Activated CD8-positive, alpha-beta T cell treated with anti-CD3 and anti-CD28 coated beads for 36 hours (primary cell): ENCODE results near the gene ZFR. TPM values are rescaled to one million over a fixed set of nuclear protein-coding genes. Genes with fewer than 3 reads are reported as not detected.
"Not testable (repeated sequence)": the region's sequence is repeated elsewhere in the genome, so short reads cannot be mapped to it uniquely, and the experiment has no call there.

Experiments
- ATAC-seq: fragments of 200-7000 bp; cut with Tn5 transposase; one replicate; pipeline ENCODE4 v1.10.0; 2021; ENCODE audit warnings: mild to moderate bottlenecking, moderate library complexity
- CTCF ChIA-PET: fragments of 350-600 bp; sonication (Branson Sonifier 250); formaldehyde crosslinking; loops from one replicate; lab custom pipeline; 2021; ENCODE audit warnings: antibody characterized with exemption; lab: Charles Lee
- POLR2A ChIA-PET: fragments of 350-600 bp; sonication (Branson Sonifier 250); formaldehyde crosslinking; loops from one replicate; lab custom pipeline; 2021; ENCODE audit warnings: antibody characterized with exemption; lab: Charles Lee
- DNase-seq: peaks from one replicate; pipeline ENCODE4 v3.0.0-alpha.2; 2020
- H3K27ac Mint-ChIP-seq: one replicate; pipeline ENCODE4 v1.8.0; 2021; ENCODE audit warnings: mild to moderate bottlenecking, mixed read lengths
- H3K27me3 Mint-ChIP-seq: one replicate; pipeline ENCODE4 v1.8.0; 2021; ENCODE audit warnings: mixed read lengths
- H3K36me3 Mint-ChIP-seq: one replicate; pipeline ENCODE4 v1.8.0; 2021; ENCODE audit warnings: low read depth, mixed read lengths
- H3K4me1 Mint-ChIP-seq: one replicate; pipeline ENCODE4 v1.8.0; 2021; ENCODE audit warnings: low read depth, mixed read lengths
- H3K4me3 Mint-ChIP-seq: one replicate; pipeline ENCODE4 v1.8.0; 2021; ENCODE audit warnings: mild to moderate bottlenecking, moderate library complexity, mixed read lengths
- H3K9me3 Mint-ChIP-seq: one replicate; pipeline ENCODE4 v1.8.0; 2021; ENCODE audit warnings: mixed read lengths
- CTCF ChIP-seq: fragments of 200-600 bp; IDR thresholded peaks from one replicate; pipeline ENCODE4 v1.8.0; 2022; ENCODE audit warnings: antibody characterized with exemption, mild to moderate bottlenecking
- intact Hi-C: fragments of 100-400 bp; cut with micrococcal nuclease; formaldehyde crosslinking; loops from one replicate; pipeline ENCODE4 v1.10.0; 2022
- total RNA-seq, 2 experiments: library from RNA; stranded (reverse); gene quantifications; one replicate each; pipeline ENCODE4 v1.2.3, GENCODE V29; 2021

Gene ZFR
- total RNA-seq, 2 experiments from 2014 or later, result 56.8 to 59.2 TPM

GRCh38 chr5:32322882-32323281, 121.7 kb downstream of the ZFR start:
- peaks cover 7% of the 10 kb centered on the region for H3K9me3 Mint-ChIP-seq
- H3K27me3 Mint-ChIP-seq, result no peaks in the 10 kb centered on the region
- intact Hi-C loops, result no loop called here
- ChIA-PET POLR2A (no interaction called here), CTCF (interaction anchor here (1.7 kb wide), 1 partner anchor 91 kb away, joined by 6 read pairs; no protein-coding TSS in a partner anchor)
- H3K27ac Mint-ChIP-seq, result no peak overlapping the region
- DNase-seq (no peak), ATAC-seq (no peak)
- TF ChIP-seq CTCF, result no peak
- peaks cover 1% of the 10 kb centered on the region for H3K36me3 Mint-ChIP-seq
- peaks cover 4% of the 10 kb centered on the region for H3K4me1 Mint-ChIP-seq
- H3K4me3 Mint-ChIP-seq, result no peak overlapping the region

GRCh38 chr5:32321787-32322186, 122.8 kb downstream of the ZFR start:
- not testable (repeated sequence) for H3K4me1 Mint-ChIP-seq

GRCh38 chr5:32320576-32320975, 124.0 kb downstream of the ZFR start:
- no peak for ATAC-seq

More at GRCh38 chr5:32321787-32322186, 122.8 kb downstream of the ZFR start:
- H3K36me3 Mint-ChIP-seq, H3K4me3 Mint-ChIP-seq, ATAC-seq, H3K27me3 Mint-ChIP-seq, H3K27ac Mint-ChIP-seq, CTCF ChIA-PET, H3K9me3 Mint-ChIP-seq, DNase-seq, intact Hi-C loops, POLR2A ChIA-PET: not testable (repeated sequence)

GRCh38 chr5:32319926-32320543, 124.5 kb downstream of the ZFR start:
- no peak for ATAC-seq
- no peak overlapping the region for H3K27ac Mint-ChIP-seq
- H3K4me3 Mint-ChIP-seq, result no peak overlapping the region
- peaks cover 4% of the 10 kb centered on the region for H3K4me1 Mint-ChIP-seq
- DNase-seq, result no peak
- intact Hi-C loops, result loop anchor here (10.0 kb wide), 1 partner anchor 265 kb away; the partner anchor contains the start of gene SUB1
- peaks cover 1% of the 10 kb centered on the region for H3K36me3 Mint-ChIP-seq
- no peaks in the 10 kb centered on the region for H3K27me3 Mint-ChIP-seq
- TF ChIP-seq CTCF, result no peak
- ChIA-PET POLR2A (interaction anchor here (0.8 kb wide), 1 partner anchor 17 kb away, joined by 3 read pairs; no protein-coding TSS in a partner anchor), CTCF (interaction anchor here (1.3 to 4.4 kb wide), 3 partner anchors 9 to 88 kb away, joined by 3 to 20 read pairs (median 20); no protein-coding TSS in a partner anchor)
- peaks cover 7% of the 10 kb centered on the region for H3K9me3 Mint-ChIP-seq

More at GRCh38 chr5:32320576-32320975, 124.0 kb downstream of the ZFR start:
- Mint-ChIP-seq H3K27me3 (no peaks in the 10 kb centered on the region), H3K36me3 (peaks cover 1% of the 10 kb centered on the region), H3K9me3 (peaks cover 7% of the 10 kb centered on the region), H3K4me1 (peaks cover 4% of the 10 kb centered on the region), H3K4me3 (no peak overlapping the region), H3K27ac (no peak overlapping the region)
- intact Hi-C loops, result no loop called here
- no peak for DNase-seq
- no peak for TF ChIP-seq CTCF
- CTCF ChIA-PET, result interaction anchor here (1.3 kb wide), 1 partner anchor 11 kb away, joined by 3 read pairs; no protein-coding TSS in a partner anchor
- POLR2A ChIA-PET, result no interaction called here

- H3K36me3 Mint-ChIP-seq, result peaks cover 1% of the 10 kb centered on the region
- peaks cover 7% of the 10 kb centered on the region for H3K9me3 Mint-ChIP-seq
- H3K4me1 Mint-ChIP-seq, result peaks cover 4% of the 10 kb centered on the region
- ChIA-PET CTCF (interaction anchor here (1.3 to 4.4 kb wide), 3 partner anchors 9 to 87 kb away, joined by 3 to 20 read pairs (median 20); no protein-coding TSS in a partner anchor), POLR2A (interaction anchor here (0.8 kb wide), 1 partner anchor 17 kb away, joined by 3 read pairs; no protein-coding TSS in a partner anchor)
- no peaks in the 10 kb centered on the region for H3K27me3 Mint-ChIP-seq
- H3K4me3 Mint-ChIP-seq, result no peak overlapping the region
- ATAC-seq (no peak), DNase-seq (no peak)
- intact Hi-C loops, result loop anchor here (10.0 kb wide), 1 partner anchor 265 kb away; the partner anchor contains the start of gene SUB1
- H3K27ac Mint-ChIP-seq, result no peak overlapping the region
- TF ChIP-seq CTCF, result no peak
Observed at GRCh38 chr5:32319392-32319791, 125.1 kb downstream of the ZFR start.
